Astrocyte (in vitro differentiated cells and primary cell): Measurements from ENCODE around the gene HMG20A.

ENCODE experiments used
- EZH2 ChIP-seq: IDR thresholded peaks from 2 replicates; pipeline ENCODE4 v1.6.1; 2012; ENCODE audit warnings: mild to moderate bottlenecking, low read length, inconsistent platforms; ENCODE audit not compliant: insufficient read depth
- TF ChIP-seq, protein P1 (sequence below): IDR thresholded peaks from 2 replicates; pipeline ENCODE4 v1.5.1; 2011; ENCODE audit warnings: low read depth, mild to moderate bottlenecking, inconsistent platforms, low read length, moderate library complexity; ENCODE audit not compliant: insufficient read depth

DNA sequence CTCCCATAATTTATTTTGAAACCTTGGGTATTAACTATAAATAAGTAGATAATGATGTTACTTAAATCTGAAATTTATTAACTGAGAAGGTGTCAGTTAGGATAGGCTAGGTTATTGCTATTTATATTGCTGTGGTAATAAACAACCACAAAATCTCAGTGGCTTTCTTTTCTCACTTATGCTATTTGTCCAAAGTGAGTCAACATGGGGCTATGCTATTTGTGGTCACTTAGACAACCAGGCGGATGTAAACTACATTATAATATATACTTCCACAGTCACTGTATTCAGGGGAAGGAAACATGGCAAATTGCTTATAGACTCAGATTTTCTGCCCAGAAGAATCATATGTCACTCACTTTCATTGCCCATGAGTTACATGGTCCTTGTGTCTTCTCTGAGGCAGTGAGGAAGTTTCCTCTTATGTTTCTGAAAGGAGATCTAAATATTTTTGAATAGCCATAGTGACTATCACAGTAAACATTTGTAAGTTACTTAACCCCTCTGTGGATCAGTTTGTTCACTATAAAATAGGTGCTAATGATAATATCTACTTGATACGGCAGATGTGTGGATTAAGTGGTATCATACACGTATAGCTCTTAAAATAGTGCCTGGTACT is 19.8 kb downstream of the HMG20A start:
- TF ChIP-seq, protein P1, sequence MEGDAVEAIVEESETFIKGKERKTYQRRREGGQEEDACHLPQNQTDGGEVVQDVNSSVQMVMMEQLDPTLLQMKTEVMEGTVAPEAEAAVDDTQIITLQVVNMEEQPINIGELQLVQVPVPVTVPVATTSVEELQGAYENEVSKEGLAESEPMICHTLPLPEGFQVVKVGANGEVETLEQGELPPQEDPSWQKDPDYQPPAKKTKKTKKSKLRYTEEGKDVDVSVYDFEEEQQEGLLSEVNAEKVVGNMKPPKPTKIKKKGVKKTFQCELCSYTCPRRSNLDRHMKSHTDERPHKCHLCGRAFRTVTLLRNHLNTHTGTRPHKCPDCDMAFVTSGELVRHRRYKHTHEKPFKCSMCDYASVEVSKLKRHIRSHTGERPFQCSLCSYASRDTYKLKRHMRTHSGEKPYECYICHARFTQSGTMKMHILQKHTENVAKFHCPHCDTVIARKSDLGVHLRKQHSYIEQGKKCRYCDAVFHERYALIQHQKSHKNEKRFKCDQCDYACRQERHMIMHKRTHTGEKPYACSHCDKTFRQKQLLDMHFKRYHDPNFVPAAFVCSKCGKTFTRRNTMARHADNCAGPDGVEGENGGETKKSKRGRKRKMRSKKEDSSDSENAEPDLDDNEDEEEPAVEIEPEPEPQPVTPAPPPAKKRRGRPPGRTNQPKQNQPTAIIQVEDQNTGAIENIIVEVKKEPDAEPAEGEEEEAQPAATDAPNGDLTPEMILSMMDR = no peak
- no peak for TF ChIP-seq EZH2
